ENCODE data around the gene BCL2L12. TPM values are rescaled to one million over a fixed set of nuclear protein-coding genes. Genes with fewer than 3 reads are reported as not detected.
"Not testable (repeated sequence)": the region's sequence is repeated elsewhere in the genome, so short reads cannot be mapped to it uniquely, and the experiment has no call there.

The BCL2L12 gene, protein sequence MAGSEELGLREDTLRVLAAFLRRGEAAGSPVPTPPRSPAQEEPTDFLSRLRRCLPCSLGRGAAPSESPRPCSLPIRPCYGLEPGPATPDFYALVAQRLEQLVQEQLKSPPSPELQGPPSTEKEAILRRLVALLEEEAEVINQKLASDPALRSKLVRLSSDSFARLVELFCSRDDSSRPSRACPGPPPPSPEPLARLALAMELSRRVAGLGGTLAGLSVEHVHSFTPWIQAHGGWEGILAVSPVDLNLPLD
- total RNA-seq (10 to 100 TPM in 5 of 10 donors, 1 to 10 TPM in 5; 7.8 to 14.6 (median 9.8) TPM), polyA plus RNA-seq (10 to 100 TPM in 1 of 2 donors, 1 to 10 TPM in 1; 8.6 to 19.6 TPM)
- long read RNA-seq, donor 1, partial matches to known transcripts, result 4 of 4 reads
- long read RNA-seq, donor 1, other reads (novel, unspliced or antisense), result 0 of 4 reads
- long read RNA-seq, donor 2, partial matches to known transcripts, result 3 of 5 reads
- long read RNA-seq, donor 2, other reads (novel, unspliced or antisense), result 0 of 5 reads
- long read RNA-seq, donor 3, partial matches to known transcripts, result 0 of 1 reads
- long read RNA-seq, donor 3, other reads (novel, unspliced or antisense), result 0 of 1 reads

DNA sequence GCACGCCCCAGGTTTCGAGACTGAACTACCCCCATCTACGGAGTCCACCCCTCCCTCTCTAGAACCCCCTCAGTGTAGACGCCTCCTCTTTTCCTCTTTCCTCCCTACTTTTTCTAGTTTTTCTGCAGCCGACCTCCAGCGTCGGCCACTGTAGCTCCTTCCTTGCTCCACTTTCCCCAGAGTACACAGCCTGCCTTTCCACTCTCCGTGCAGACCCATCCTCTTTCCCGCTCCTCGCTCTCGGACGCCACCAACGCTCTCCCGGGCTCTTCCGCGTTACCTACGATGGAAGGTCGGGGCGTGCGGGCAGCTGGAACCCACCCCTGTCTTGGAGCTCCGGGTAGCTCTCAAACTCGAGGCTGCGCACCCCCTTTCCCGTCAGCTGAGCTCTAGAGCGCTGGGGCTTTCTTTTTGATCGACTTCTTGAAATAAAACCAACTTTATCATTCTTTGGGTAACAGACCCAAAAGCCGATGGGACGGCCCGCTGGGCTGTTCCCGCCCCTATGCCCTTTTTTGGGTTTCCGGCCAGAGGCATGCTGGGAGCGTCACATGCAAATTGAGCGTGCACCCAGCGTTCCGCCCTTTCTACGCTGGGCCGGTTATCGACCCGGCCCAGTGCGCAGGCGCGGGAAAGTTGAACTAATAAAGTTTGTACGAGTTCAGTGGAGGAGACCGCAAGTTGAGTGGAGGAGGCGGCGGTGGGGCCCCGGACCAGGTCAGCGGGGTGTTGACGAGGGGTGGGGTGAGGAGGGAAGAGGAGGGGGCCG, at the start of gene BCL2L12, which contains the start of gene IRF3:
Gene BCL2L12, plus strand, starts transcription at position 583 of the 769 bp plus-strand sequence. CDS start 760 bp downstream, outside the sequence.
Gene IRF3, minus strand, starts transcription at position 507 of the 769 bp plus-strand sequence. CDS start 1,019 bp downstream, outside the sequence.
- H3K36me3 ChIP-seq, result peaks cover 0 to 46% (median 8%) of the 10 kb centered on the region in 9 donors
- no peak for TF ChIP-seq CTCF (IDR thresholded peaks at IDR 0.05)
- peak; percentile 88 to 97 (median 94) for ATAC-seq
- 0% methylated on average over 50 of the region's 50 CpGs for WGBS, 2 donors
- intact Hi-C loops (cut with DNase I), result loop anchor here in 4 of 10 donors (1.0 to 5.0 kb wide), 3 partner anchors 73 to 83 kb away; partner anchors contain the start of genes PRR12 (in 2 of the 4), NOSIP (in 1 of the 4) and PRRG2 (in 1 of the 4)
- H3K27me3 ChIP-seq, result no peaks in the 10 kb centered on the region
- peaks cover 10 to 31% (median 19%) of the 10 kb centered on the region in 9 donors for H3K4me1 ChIP-seq
- H3K4me3 ChIP-seq, result peak within 1 kb of the TSS; percentile 50 to 94 (median 78)
- DNase-seq, result peak; percentile 97 to 98
- no peaks in the 10 kb centered on the region for H3K9me3 ChIP-seq
- H3K27ac ChIP-seq, result peak within 1 kb of the TSS; percentile 55 to 92 (median 89)

GRCh38 chr19:49616532-49616931, 49.2 kb upstream of the BCL2L12 start:
- peaks cover 4 to 77% (median 33%) of the 10 kb centered on the region in 9 donors for H3K36me3 ChIP-seq
- 97 to 98% methylated on average over 7 of the region's 7 CpGs for WGBS, 2 donors
- peaks cover 0 to 26% (median 5%) of the 10 kb centered on the region in 9 donors for H3K4me1 ChIP-seq
- TF ChIP-seq CTCF (IDR thresholded peaks at IDR 0.05), result no peak
- peaks cover 0 to 6% (median 0%) of the 10 kb centered on the region in 11 donors for H3K9me3 ChIP-seq
- DNase-seq (no peak), ATAC-seq (no peak)
- no peaks in the 10 kb centered on the region for H3K27me3 ChIP-seq
- H3K27ac ChIP-seq, result no peak overlapping the region
- intact Hi-C loops (cut with DNase I), result no loop called here
- H3K4me3 ChIP-seq, result no peak overlapping the region

DNA sequence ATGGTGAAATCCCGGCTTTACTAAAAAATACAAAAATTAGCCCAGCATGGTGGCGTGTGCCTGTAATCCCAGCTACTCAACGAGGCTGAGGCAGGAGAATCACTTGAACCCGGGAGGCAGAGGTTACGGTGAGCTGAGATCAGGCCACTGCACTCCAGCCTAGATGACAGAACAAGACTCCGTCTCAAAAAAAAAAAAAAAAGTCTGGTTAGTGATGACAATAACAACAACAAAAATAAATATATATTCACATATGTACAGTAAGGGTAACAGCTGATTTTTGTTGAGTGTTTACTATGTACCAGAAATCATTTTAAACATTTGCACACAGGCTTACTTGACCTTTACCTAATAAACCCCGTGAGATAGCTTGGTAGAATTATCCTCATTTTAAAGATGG, 48.8 kb upstream of the BCL2L12 start:
- no peaks in the 10 kb centered on the region for H3K27me3 ChIP-seq
- 94 to 95% methylated on average over 7 of the region's 7 CpGs for WGBS, 2 donors
- H3K9me3 ChIP-seq, result peaks cover 0 to 6% (median 0%) of the 10 kb centered on the region in 11 donors
- DNase-seq (no peak), ATAC-seq (no peak)
- no peak overlapping the region for H3K4me3 ChIP-seq
- no peak overlapping the region for H3K27ac ChIP-seq
- no peak for TF ChIP-seq CTCF (IDR thresholded peaks at IDR 0.05)
- H3K4me1 ChIP-seq, result peaks cover 0 to 24% (median 5%) of the 10 kb centered on the region in 9 donors
- intact Hi-C loops (cut with DNase I), result no loop called here
- H3K36me3 ChIP-seq, result peaks cover 4 to 82% (median 37%) of the 10 kb centered on the region in 9 donors

GRCh38 chr19:49617860-49618259, 47.9 kb upstream of the BCL2L12 start:
- WGBS, 2 donors, result 91 to 95% methylated on average over 13 of the region's 13 CpGs
- Histone ChIP-seq H3K36me3 (peaks cover 4 to 86% (median 39%) of the 10 kb centered on the region in 9 donors), H3K4me1 (peaks cover 0 to 17% (median 4%) of the 10 kb centered on the region in 9 donors)
- ATAC-seq; H3K9me3 ChIP-seq; H3K27ac ChIP-seq; H3K27me3 ChIP-seq; intact Hi-C loops (cut with DNase I); H3K4me3 ChIP-seq; DNase-seq: not testable (repeated sequence)
